Ascending aorta (tissue), 2 donors: ENCODE results near the gene EPB41L2. TPM values are rescaled to one million over a fixed set of nuclear protein-coding genes. Genes with fewer than 3 reads are reported as not detected.

Experiments
- DNase-seq, 2 donors: peaks; one replicate each; pipeline ENCODE4 v3.0.0-alpha.2; 2019; ENCODE audit warnings: low spot score in 2 of 2
- H3K27ac ChIP-seq, 2 donors: fragments of 200-600 bp; sonication (generic); one replicate each; pipeline ENCODE4 v1.5.1; 2016 to 2017; ENCODE audit warnings: mild to moderate bottlenecking in 1 of 2
- H3K27me3 ChIP-seq: fragments of 200-600 bp; sonication (generic); one replicate; pipeline ENCODE4 v1.5.1; 2017
- H3K36me3 ChIP-seq, 2 donors: fragments of 200-600 bp; sonication (generic); one replicate each; pipeline ENCODE4 v1.5.1; 2016
- H3K4me1 ChIP-seq, 2 donors: fragments of 200-600 bp; sonication (generic); one replicate each; pipeline ENCODE4 v1.5.1; 2016 to 2017; ENCODE audit warnings: mild to moderate bottlenecking in 1 of 2
- H3K4me3 ChIP-seq, 2 donors: fragments of 200-600 bp; sonication (generic); one replicate each; pipeline ENCODE4 v1.5.1; 2016 to 2017; ENCODE audit warnings: mild to moderate bottlenecking in 1 of 2
- H3K9me3 ChIP-seq, 2 donors: fragments of 200-600 bp; sonication (generic); one replicate each; pipeline ENCODE4 v1.5.1; 2016
- CTCF ChIP-seq, 3 experiments: fragments of 200-600 bp in 2 of 3; fragments of 450-650 bp in 1 of 3; sonication (generic) in 2 of 3; IDR thresholded peaks; one replicate each; pipeline ENCODE4 v1.5.1; 2016 to 2019; ENCODE audit warnings: antibody characterized with exemption in 3 of 3, mild to moderate bottlenecking in 1 of 3, moderate library complexity in 1 of 3
- intact Hi-C: fragments of 100-400 bp; cut with DNase I; formaldehyde crosslinking; loops from one replicate; pipeline ENCODE4 v1.15.1; 2023
- total RNA-seq: library from RNA; depleted of rRNA; stranded (reverse); fragments of >200 nt; gene quantifications from one replicate; pipeline ENCODE4 v1.1.0, GENCODE V29; 2016

Gene EPB41L2
- total RNA-seq, 1 donor from 2014 or later = 163 TPM

GRCh38 chr6:130885392-130886192, 177.5 kb downstream of the EPB41L2 start:
- peak; percentile 75 to 88 (median 75) for TF ChIP-seq CTCF (IDR thresholded peaks at IDR 0.05)
- H3K9me3 ChIP-seq = no peaks in the 10 kb centered on the region
- peak in 1 of 2 donors; percentile 82 for DNase-seq
- intact Hi-C loops = loop anchor here (1.0 to 5.0 kb wide), 2 partner anchors 177 to 231 kb away; partner anchors contain the start of gene EPB41L2
- no peaks in the 10 kb centered on the region for H3K27me3 ChIP-seq
- H3K4me3 ChIP-seq = no peak overlapping the region
- H3K36me3 ChIP-seq = peaks cover 3 to 19% of the 10 kb centered on the region in 2 donors
- H3K27ac ChIP-seq = no peak overlapping the region
- H3K4me1 ChIP-seq = no peaks in the 10 kb centered on the region

- Histone ChIP-seq H3K27me3 (no peaks in the 10 kb centered on the region), H3K9me3 (no peaks in the 10 kb centered on the region), H3K4me3 (no peak overlapping the region), H3K36me3 (peaks cover 6 to 19% of the 10 kb centered on the region in 2 donors), H3K4me1 (no peaks in the 10 kb centered on the region), H3K27ac (no peak overlapping the region)
- DNase-seq = no peak
- no peak for TF ChIP-seq CTCF (IDR thresholded peaks at IDR 0.05)
- intact Hi-C loops = no loop called here
Measured at GRCh38 chr6:130882370-130882769, 180.7 kb downstream of the EPB41L2 start.

GRCh38 chr6:130879826-130880225, 183.2 kb downstream of the EPB41L2 start:
- TF ChIP-seq CTCF (IDR thresholded peaks at IDR 0.05) = no peak
- intact Hi-C loops = no loop called here
- H3K4me3 ChIP-seq = no peak overlapping the region
- H3K9me3 ChIP-seq = no peaks in the 10 kb centered on the region
- H3K36me3 ChIP-seq = peaks cover 4 to 19% of the 10 kb centered on the region in 2 donors
- no peaks in the 10 kb centered on the region for H3K4me1 ChIP-seq
- no peak for DNase-seq
- no peaks in the 10 kb centered on the region for H3K27me3 ChIP-seq
- H3K27ac ChIP-seq = no peak overlapping the region

GRCh38 chr6:130873746-130874145, 189.3 kb downstream of the EPB41L2 start:
- H3K27ac ChIP-seq = no peak overlapping the region
- H3K4me1 ChIP-seq = no peaks in the 10 kb centered on the region
- intact Hi-C loops = no loop called here
- no peak for DNase-seq
- H3K36me3 ChIP-seq = peaks cover 0 to 9% of the 10 kb centered on the region in 2 donors
- no peak overlapping the region for H3K4me3 ChIP-seq
- no peaks in the 10 kb centered on the region for H3K27me3 ChIP-seq
- TF ChIP-seq CTCF (IDR thresholded peaks at IDR 0.05) = no peak
- no peaks in the 10 kb centered on the region for H3K9me3 ChIP-seq

GRCh38 chr6:130872250-130873095, 190.6 kb downstream of the EPB41L2 start:
- Histone ChIP-seq H3K27me3 (no peaks in the 10 kb centered on the region), H3K4me3 (no peak overlapping the region), H3K9me3 (no peaks in the 10 kb centered on the region), H3K27ac (no peak overlapping the region), H3K4me1 (no peaks in the 10 kb centered on the region), H3K36me3 (peaks cover 0 to 9% of the 10 kb centered on the region in 2 donors)
- TF ChIP-seq CTCF (IDR thresholded peaks at IDR 0.05) = peak; percentile 51 to 83 (median 79)
- peak in 1 of 2 donors; percentile 75 for DNase-seq
- intact Hi-C loops = no loop called here
